ENCODE data around the gene CATSPERB.
"Not testable (repeated sequence)": the region's sequence is repeated elsewhere in the genome, so short reads cannot be mapped to it uniquely, and the experiment has no call there.

DNA sequence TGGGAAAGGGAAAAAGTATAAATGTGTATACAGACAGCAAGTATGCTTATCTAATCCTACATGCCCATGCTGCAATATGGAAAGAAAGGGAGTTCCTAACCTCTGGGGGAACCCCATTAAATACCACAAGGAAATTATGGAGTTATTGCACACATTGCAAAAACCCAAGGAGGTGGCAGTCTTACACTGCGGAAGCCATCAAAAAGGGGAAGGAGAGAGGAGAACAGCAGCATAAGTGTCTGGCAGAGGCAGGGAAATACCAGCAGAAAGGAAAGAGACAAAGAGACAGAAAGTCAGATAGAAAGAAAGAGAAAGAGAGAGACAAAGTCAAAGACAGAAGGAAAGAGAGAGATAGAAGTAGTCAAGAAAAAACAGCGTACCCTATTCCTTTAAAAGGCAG lies 64.8 kb downstream of the CATSPERB start:
- TF ChIP-seq NFIC (IDR thresholded peaks at IDR 0.05; ENCODE audit: low read depth, low read length); TAF1 (IDR thresholded peaks at IDR 0.05; ENCODE audit: borderline replicate concordance, low read depth, low read length); CBFB (IDR thresholded peaks at IDR 0.05; ENCODE audit: low read depth); TCF12 (IDR thresholded peaks at IDR 0.05; ENCODE audit: low read depth, low read length); YY1 (IDR thresholded peaks at IDR 0.05; ENCODE audit: low read depth, low read length); CHD4 (IDR thresholded peaks at IDR 0.05); POLR2A (IDR thresholded peaks at IDR 0.05; ENCODE audit: low read depth, low read length): not testable (repeated sequence)
- TF ChIP-seq, protein P1, sequence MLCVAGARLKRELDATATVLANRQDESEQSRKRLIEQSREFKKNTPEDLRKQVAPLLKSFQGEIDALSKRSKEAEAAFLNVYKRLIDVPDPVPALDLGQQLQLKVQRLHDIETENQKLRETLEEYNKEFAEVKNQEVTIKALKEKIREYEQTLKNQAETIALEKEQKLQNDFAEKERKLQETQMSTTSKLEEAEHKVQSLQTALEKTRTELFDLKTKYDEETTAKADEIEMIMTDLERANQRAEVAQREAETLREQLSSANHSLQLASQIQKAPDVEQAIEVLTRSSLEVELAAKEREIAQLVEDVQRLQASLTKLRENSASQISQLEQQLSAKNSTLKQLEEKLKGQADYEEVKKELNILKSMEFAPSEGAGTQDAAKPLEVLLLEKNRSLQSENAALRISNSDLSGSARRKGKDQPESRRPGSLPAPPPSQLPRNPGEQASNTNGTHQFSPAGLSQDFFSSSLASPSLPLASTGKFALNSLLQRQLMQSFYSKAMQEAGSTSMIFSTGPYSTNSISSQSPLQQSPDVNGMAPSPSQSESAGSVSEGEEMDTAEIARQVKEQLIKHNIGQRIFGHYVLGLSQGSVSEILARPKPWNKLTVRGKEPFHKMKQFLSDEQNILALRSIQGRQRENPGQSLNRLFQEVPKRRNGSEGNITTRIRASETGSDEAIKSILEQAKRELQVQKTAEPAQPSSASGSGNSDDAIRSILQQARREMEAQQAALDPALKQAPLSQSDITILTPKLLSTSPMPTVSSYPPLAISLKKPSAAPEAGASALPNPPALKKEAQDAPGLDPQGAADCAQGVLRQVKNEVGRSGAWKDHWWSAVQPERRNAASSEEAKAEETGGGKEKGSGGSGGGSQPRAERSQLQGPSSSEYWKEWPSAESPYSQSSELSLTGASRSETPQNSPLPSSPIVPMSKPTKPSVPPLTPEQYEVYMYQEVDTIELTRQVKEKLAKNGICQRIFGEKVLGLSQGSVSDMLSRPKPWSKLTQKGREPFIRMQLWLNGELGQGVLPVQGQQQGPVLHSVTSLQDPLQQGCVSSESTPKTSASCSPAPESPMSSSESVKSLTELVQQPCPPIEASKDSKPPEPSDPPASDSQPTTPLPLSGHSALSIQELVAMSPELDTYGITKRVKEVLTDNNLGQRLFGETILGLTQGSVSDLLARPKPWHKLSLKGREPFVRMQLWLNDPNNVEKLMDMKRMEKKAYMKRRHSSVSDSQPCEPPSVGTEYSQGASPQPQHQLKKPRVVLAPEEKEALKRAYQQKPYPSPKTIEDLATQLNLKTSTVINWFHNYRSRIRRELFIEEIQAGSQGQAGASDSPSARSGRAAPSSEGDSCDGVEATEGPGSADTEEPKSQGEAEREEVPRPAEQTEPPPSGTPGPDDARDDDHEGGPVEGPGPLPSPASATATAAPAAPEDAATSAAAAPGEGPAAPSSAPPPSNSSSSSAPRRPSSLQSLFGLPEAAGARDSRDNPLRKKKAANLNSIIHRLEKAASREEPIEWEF (IDR thresholded peaks at IDR 0.05; ENCODE audit: insufficient replicate concordance, low read depth, low read length): not testable (repeated sequence)
- TF ChIP-seq, protein P2, sequence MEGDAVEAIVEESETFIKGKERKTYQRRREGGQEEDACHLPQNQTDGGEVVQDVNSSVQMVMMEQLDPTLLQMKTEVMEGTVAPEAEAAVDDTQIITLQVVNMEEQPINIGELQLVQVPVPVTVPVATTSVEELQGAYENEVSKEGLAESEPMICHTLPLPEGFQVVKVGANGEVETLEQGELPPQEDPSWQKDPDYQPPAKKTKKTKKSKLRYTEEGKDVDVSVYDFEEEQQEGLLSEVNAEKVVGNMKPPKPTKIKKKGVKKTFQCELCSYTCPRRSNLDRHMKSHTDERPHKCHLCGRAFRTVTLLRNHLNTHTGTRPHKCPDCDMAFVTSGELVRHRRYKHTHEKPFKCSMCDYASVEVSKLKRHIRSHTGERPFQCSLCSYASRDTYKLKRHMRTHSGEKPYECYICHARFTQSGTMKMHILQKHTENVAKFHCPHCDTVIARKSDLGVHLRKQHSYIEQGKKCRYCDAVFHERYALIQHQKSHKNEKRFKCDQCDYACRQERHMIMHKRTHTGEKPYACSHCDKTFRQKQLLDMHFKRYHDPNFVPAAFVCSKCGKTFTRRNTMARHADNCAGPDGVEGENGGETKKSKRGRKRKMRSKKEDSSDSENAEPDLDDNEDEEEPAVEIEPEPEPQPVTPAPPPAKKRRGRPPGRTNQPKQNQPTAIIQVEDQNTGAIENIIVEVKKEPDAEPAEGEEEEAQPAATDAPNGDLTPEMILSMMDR (IDR thresholded peaks at IDR 0.05 in 2 of 3, conservative IDR thresholded peaks at IDR 0.05 in 1 of 3; ENCODE audit: control insufficient read depth in 2 of 3, extremely low read depth in 1 of 3, insufficient read depth in 1 of 3, low read depth in 3 of 3, low read length in 3 of 3): not testable (repeated sequence)
- TF ChIP-seq, protein P3, sequence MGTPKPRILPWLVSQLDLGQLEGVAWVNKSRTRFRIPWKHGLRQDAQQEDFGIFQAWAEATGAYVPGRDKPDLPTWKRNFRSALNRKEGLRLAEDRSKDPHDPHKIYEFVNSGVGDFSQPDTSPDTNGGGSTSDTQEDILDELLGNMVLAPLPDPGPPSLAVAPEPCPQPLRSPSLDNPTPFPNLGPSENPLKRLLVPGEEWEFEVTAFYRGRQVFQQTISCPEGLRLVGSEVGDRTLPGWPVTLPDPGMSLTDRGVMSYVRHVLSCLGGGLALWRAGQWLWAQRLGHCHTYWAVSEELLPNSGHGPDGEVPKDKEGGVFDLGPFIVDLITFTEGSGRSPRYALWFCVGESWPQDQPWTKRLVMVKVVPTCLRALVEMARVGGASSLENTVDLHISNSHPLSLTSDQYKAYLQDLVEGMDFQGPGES (IDR thresholded peaks at IDR 0.05): not testable (repeated sequence)
- TF ChIP-seq, protein P4, sequence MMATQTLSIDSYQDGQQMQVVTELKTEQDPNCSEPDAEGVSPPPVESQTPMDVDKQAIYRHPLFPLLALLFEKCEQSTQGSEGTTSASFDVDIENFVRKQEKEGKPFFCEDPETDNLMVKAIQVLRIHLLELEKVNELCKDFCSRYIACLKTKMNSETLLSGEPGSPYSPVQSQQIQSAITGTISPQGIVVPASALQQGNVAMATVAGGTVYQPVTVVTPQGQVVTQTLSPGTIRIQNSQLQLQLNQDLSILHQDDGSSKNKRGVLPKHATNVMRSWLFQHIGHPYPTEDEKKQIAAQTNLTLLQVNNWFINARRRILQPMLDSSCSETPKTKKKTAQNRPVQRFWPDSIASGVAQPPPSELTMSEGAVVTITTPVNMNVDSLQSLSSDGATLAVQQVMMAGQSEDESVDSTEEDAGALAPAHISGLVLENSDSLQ (IDR thresholded peaks at IDR 0.05): not testable (repeated sequence)

Measured in GM12878 (cell line).